Neural cell (in vitro differentiated cells): ENCODE data around the gene ERC2. TPM values are rescaled to one million over a fixed set of nuclear protein-coding genes. Genes with fewer than 3 reads are reported as not detected.

ENCODE experiments used
- H2AFZ ChIP-seq: fragments of 200-600, 300-800 bp; sonication (generic), shearing (Covaris generic); 2 replicates; pipeline ENCODE4 v1.6.0; 2014; ENCODE audit warnings: low read depth, mild to moderate bottlenecking, antibody characterized with exemption, low read length, moderate library complexity
- H3F3A ChIP-seq: fragments of 200-600 bp; shearing (Covaris generic); 2 replicates; pipeline ENCODE4 v1.6.1; 2016; ENCODE audit warnings: mild to moderate bottlenecking, moderate library complexity, mixed read lengths, antibody characterized with exemption, low read length; ENCODE audit not compliant: insufficient read depth, poor library complexity, severe bottlenecking
- H3K27ac ChIP-seq: fragments of 200-600, 300-800 bp; sonication (generic), shearing (Covaris generic); 2 replicates; pipeline ENCODE4 v1.5.1; 2014; ENCODE audit warnings: mild to moderate bottlenecking, low read length, moderate library complexity
- H3K27me3 ChIP-seq: fragments of 300-800, 200-600 bp; sonication (generic), shearing (Covaris generic); 2 replicates; pipeline ENCODE4 v1.6.0; 2014; ENCODE audit warnings: mild to moderate bottlenecking, low read depth, low read length, moderate library complexity; ENCODE audit not compliant: insufficient read depth
- H3K36me3 ChIP-seq: fragments of 300-800, 200-600 bp; sonication (generic), shearing (Covaris generic); 2 replicates; pipeline ENCODE4 v1.5.1; 2014; ENCODE audit warnings: mild to moderate bottlenecking, antibody characterized with exemption, low read length, moderate library complexity; ENCODE audit not compliant: insufficient read depth
- H3K4me2 ChIP-seq: fragments of 300-800, 200-600 bp; sonication (generic), shearing (Covaris generic); 2 replicates; pipeline ENCODE4 v1.6.0; 2014; ENCODE audit warnings: mild to moderate bottlenecking, low read length
- H3K4me3 ChIP-seq: fragments of 300-800, 200-600 bp; sonication (generic), shearing (Covaris generic); 2 replicates; pipeline ENCODE4 v1.5.1; 2014; ENCODE audit warnings: mild to moderate bottlenecking, low read length, moderate library complexity
- H3K79me2 ChIP-seq: fragments of 200-600 bp; shearing (Covaris generic); replicated peaks from 2 replicates; pipeline ENCODE4 v1.6.0; 2014; ENCODE audit warnings: mild to moderate bottlenecking, low read length, moderate library complexity; ENCODE audit not compliant: insufficient read depth
- H3K9ac ChIP-seq: fragments of 300-800, 200-600 bp; sonication (generic), shearing (Covaris generic); 2 replicates; pipeline ENCODE4 v1.6.1; 2016; ENCODE audit warnings: mild to moderate bottlenecking, low read length, mixed read lengths
- H3K9me2 ChIP-seq: fragments of 200-600 bp; shearing (Covaris generic); 2 replicates; pipeline ENCODE4 v1.6.1; 2016; ENCODE audit warnings: mild to moderate bottlenecking, low read length, mixed read lengths; ENCODE audit not compliant: insufficient read depth
- H3K9me3 ChIP-seq: fragments of 200-600, 300-800 bp; sonication (generic), shearing (Covaris generic); 2 replicates; pipeline ENCODE4 v1.6.1; 2016; ENCODE audit warnings: mild to moderate bottlenecking, mixed run types, low read length, moderate library complexity, mixed read lengths
- H4K20me1 ChIP-seq: fragments of 200-600 bp; shearing (Covaris generic); 2 replicates; pipeline ENCODE4 v1.6.1; 2016; ENCODE audit warnings: mild to moderate bottlenecking, mixed run types; ENCODE audit not compliant: insufficient read depth
- CTCF ChIP-seq: fragments of 450-650 bp; IDR thresholded peaks from 2 replicates; pipeline ENCODE4 v1.5.1; 2014; ENCODE audit warnings: antibody characterized with exemption, mild to moderate bottlenecking, moderate library complexity; ENCODE audit not compliant: poor library complexity, severe bottlenecking
- EP300 ChIP-seq: fragments of 450-650 bp; conservative IDR thresholded peaks from 2 replicates; pipeline ENCODE4 v1.6.1; 2014; ENCODE audit warnings: antibody characterized with exemption, mild to moderate bottlenecking, moderate library complexity; ENCODE audit not compliant: poor library complexity, severe bottlenecking
- EZH2 ChIP-seq: fragments of 200-600, 300-800 bp; shearing (Covaris generic), sonication (generic); IDR thresholded peaks from 2 replicates; pipeline ENCODE4 v1.6.1; 2014; ENCODE audit warnings: antibody characterized with exemption, low read length, borderline replicate concordance, mild to moderate bottlenecking; ENCODE audit not compliant: insufficient read depth, poor library complexity, severe bottlenecking
- MXI1 ChIP-seq: fragments of 450-650 bp; conservative IDR thresholded peaks from 2 replicates; pipeline ENCODE4 v1.6.1; 2014; ENCODE audit warnings: antibody characterized with exemption, mild to moderate bottlenecking; ENCODE audit not compliant: poor library complexity, severe bottlenecking
- POLR2AphosphoS5 ChIP-seq: IDR thresholded peaks from 2 replicates; pipeline ENCODE4 v1.6.1; 2012
- RAD21 ChIP-seq: fragments of 450-650 bp; conservative IDR thresholded peaks from 2 replicates; pipeline ENCODE4 v1.6.1; 2014; ENCODE audit warnings: antibody characterized with exemption, mild to moderate bottlenecking, moderate library complexity
- SMC3 ChIP-seq: fragments of 450-650 bp; conservative IDR thresholded peaks from 2 replicates; pipeline ENCODE4 v1.6.1; 2014; ENCODE audit warnings: antibody characterized with exemption, mild to moderate bottlenecking, moderate library complexity; ENCODE audit not compliant: poor library complexity
- TAF1 ChIP-seq: IDR thresholded peaks from 2 replicates; pipeline ENCODE4 v1.6.1; 2012; ENCODE audit warnings: low read depth
- polyA plus RNA-seq: library from polyadenylated mRNA; depleted of rRNA; stranded (reverse); fragments of >200 nt; gene quantifications from 2 replicates; pipeline ENCODE4 v1.2.3, GENCODE V29; 2014
- TF ChIP-seq, protein P1 (sequence below): IDR thresholded peaks from 2 replicates; pipeline ENCODE4 v1.6.1; 2012; ENCODE audit warnings: borderline replicate concordance

ERC2 gene
- polyA plus RNA-seq, 1 donor from 2014 or later = 60.4 TPM

- no peak for TF ChIP-seq MXI1
- TF ChIP-seq POLR2AphosphoS5 = no peak
- TF ChIP-seq TAF1 = no peak
- TF ChIP-seq CTCF = no peak
- TF ChIP-seq SMC3 = no peak
- no peak for TF ChIP-seq EZH2
- no peak for TF ChIP-seq EP300
- TF ChIP-seq RAD21 = no peak
- TF ChIP-seq, protein P1, sequence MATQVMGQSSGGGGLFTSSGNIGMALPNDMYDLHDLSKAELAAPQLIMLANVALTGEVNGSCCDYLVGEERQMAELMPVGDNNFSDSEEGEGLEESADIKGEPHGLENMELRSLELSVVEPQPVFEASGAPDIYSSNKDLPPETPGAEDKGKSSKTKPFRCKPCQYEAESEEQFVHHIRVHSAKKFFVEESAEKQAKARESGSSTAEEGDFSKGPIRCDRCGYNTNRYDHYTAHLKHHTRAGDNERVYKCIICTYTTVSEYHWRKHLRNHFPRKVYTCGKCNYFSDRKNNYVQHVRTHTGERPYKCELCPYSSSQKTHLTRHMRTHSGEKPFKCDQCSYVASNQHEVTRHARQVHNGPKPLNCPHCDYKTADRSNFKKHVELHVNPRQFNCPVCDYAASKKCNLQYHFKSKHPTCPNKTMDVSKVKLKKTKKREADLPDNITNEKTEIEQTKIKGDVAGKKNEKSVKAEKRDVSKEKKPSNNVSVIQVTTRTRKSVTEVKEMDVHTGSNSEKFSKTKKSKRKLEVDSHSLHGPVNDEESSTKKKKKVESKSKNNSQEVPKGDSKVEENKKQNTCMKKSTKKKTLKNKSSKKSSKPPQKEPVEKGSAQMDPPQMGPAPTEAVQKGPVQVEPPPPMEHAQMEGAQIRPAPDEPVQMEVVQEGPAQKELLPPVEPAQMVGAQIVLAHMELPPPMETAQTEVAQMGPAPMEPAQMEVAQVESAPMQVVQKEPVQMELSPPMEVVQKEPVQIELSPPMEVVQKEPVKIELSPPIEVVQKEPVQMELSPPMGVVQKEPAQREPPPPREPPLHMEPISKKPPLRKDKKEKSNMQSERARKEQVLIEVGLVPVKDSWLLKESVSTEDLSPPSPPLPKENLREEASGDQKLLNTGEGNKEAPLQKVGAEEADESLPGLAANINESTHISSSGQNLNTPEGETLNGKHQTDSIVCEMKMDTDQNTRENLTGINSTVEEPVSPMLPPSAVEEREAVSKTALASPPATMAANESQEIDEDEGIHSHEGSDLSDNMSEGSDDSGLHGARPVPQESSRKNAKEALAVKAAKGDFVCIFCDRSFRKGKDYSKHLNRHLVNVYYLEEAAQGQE = no peak
- Histone ChIP-seq H4K20me1 (no peaks in the 10 kb centered on the region), H3K27me3 (no peaks in the 10 kb centered on the region), H3K9me2 (no peaks in the 10 kb centered on the region), H3K27ac (no peak overlapping the region), H3K9me3 (no peaks in the 10 kb centered on the region), H3F3A (no peaks in the 10 kb centered on the region), H2AFZ (no peak overlapping the region), H3K36me3 (no peaks in the 10 kb centered on the region), H3K9ac (no peak overlapping the region), H3K4me2 (no peak overlapping the region), H3K79me2 (no peaks in the 10 kb centered on the region), H3K4me3 (no peak overlapping the region)
These were observed 897.0 kb downstream of the ERC2 start for GRCh38 chr3:55571216-55571813.

GRCh38 chr3:55570271-55570711 lies 898.0 kb downstream of the ERC2 start:
- H3K27me3 ChIP-seq = no peaks in the 10 kb centered on the region
- no peak overlapping the region for H2AFZ ChIP-seq

More at GRCh38 chr3:55570271-55570711, 898.0 kb downstream of the ERC2 start:
- Histone ChIP-seq H3K9ac (no peak overlapping the region), H4K20me1 (no peaks in the 10 kb centered on the region), H3F3A (no peaks in the 10 kb centered on the region), H3K36me3 (no peaks in the 10 kb centered on the region), H3K27ac (no peak overlapping the region), H3K9me3 (no peaks in the 10 kb centered on the region), H3K79me2 (no peaks in the 10 kb centered on the region), H3K9me2 (no peaks in the 10 kb centered on the region), H3K4me3 (no peak overlapping the region), H3K4me2 (no peak overlapping the region)
- no peak for TF ChIP-seq EP300
- TF ChIP-seq POLR2AphosphoS5 = no peak
- no peak for TF ChIP-seq TAF1
- TF ChIP-seq EZH2 = no peak
- TF ChIP-seq, protein P1 = no peak
- no peak for TF ChIP-seq RAD21
- TF ChIP-seq SMC3 = no peak
- no peak for TF ChIP-seq MXI1
- no peak for TF ChIP-seq CTCF
